Forelimb muscle (tissue), 1 donor: ENCODE measurements around the gene HELZ2. TPM values are rescaled to one million over a fixed set of nuclear protein-coding genes. Genes with fewer than 3 reads are reported as not detected.
A peak's percentile ranks its signal among the peaks of the same experiment; 100 is the strongest.

ENCODE experiments used
- DNase-seq: peaks from one replicate; pipeline ENCODE4 v3.0.0-alpha.2; 2013; ENCODE audit warnings: low read depth
- polyA plus RNA-seq: library from polyadenylated mRNA; unstranded; fragments of 120-200 nt; gene quantifications from one replicate; pipeline ENCODE4 v1.2.1, GENCODE V29; 2013; ENCODE audit not compliant: insufficient read length

The HELZ2 gene
- polyA plus RNA-seq, 1 donor, result 6.6 TPM

- DNase-seq, result no peak
Observed at GRCh38 chr20:63539092-63539430, 35.0 kb downstream of the HELZ2 start.

- no peak for DNase-seq
Observed at GRCh38 chr20:63538204-63539091, 35.6 kb downstream of the HELZ2 start.

GRCh38 chr20:63537525-63538203, 36.4 kb downstream of the HELZ2 start:
- DNase-seq, result peak; percentile 35

- no peak for DNase-seq
Observed at GRCh38 chr20:63536997-63537524, 37.0 kb downstream of the HELZ2 start, which contains the start of gene PTK6. TSS of gene PTK6 (minus strand) at chr20:63537376. CDS start at chr20:63537314, 62 bp downstream.

DNA sequence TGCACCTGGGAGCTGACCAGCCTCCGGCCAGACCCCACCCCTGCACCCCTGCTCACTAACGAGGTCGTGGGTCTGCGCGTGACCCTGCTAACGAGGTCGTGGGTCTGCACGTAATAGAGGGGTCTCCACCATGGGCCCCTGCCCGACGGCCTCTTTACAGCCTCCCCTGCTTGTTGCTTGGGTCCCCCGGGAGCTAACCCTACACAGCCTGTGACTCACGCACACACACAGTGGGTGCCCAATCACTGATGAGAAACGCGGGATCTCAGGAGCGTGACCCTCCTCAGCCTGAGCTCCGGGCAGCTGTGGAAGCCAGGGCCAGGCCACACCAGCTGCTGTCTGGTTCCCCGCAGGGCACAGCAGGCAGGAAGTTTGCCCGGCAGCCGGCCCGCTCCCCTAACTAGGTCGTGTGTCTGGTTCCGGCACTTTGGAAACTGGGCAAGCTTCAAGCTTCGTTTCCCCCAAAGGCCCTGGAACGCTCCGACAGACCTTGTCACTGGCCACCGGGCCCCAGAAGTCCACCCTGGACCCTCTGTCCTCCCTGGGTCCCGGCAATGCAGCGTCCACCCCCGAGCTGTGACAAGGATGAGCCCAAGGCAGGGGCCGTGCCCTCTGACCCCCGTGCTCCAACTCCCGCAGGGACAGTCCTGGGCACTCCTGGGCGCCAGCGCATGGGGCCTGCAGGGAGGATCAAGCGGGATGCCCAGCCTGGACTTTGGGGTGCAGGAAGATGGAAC, 37.6 kb downstream of the HELZ2 start:
- DNase-seq, result no peak

DNA sequence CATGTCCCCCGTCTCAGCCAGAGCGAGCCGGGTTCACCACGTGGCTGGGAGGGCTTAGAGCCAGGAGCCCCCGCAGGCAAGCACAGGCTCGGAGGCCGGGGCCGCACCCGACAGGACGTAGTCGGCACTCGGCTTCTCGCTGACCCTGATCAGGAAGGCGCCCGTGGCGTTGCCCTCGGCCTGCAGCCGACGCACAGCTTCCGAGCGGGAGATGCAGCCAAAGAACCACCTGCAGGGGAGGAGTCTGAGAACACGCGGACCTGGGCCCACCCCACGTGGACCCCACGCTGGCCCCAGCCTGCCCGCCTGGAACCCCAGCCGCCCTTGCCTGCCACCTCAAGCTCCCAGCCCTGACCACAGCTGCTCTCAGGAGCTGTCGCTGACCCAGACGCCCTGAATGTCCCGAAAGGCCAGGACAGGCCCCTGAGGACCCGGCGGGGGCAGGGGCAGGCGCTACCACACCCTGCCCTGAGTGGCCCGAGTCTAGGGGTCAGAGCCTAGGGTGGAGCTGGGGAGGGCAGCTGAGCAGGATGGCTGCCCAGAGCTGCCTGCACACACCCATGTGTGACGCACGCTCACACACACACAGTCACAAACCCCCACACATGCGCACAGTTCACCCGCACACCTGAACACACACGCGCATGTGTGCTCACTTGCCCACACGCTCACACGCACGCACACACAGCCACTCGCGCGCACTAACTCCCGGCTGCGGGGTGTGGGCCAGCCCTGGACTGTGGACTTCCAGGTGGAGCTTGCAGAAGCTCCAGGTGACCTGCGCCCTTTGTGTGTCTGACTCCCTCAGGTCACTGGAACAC, 39.0 kb downstream of the HELZ2 start:
- DNase-seq, result no peak

GRCh38 chr20:63534427-63534830, 39.6 kb downstream of the HELZ2 start:
- DNase-seq, result no peak

DNA sequence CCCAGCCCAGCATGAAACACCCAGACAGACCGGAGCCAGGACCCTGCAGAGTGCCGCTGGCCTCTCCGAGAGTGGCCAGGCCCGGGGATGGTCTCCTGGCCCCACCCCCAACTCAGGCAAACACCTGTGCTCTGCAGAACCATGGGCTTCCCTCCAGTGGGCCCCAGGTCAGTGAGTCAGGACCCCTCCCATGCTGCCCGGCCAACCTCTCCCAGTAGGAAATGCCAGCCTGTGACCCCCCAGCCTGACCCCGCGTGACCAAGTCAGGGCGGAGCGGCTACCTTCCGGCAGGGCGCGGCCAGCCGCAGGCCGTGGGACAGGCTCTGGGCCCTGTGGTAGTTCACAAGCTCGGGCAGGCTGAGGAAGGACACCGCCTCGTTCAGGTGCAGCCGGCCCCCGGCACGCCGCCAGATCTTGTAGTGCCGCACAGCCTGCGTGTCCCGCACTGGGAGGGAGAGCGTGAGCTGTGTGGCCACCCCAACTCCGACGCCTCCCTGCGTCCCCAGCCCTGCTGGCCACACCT, 40.1 kb downstream of the HELZ2 start:
- no peak for DNase-seq

DNA sequence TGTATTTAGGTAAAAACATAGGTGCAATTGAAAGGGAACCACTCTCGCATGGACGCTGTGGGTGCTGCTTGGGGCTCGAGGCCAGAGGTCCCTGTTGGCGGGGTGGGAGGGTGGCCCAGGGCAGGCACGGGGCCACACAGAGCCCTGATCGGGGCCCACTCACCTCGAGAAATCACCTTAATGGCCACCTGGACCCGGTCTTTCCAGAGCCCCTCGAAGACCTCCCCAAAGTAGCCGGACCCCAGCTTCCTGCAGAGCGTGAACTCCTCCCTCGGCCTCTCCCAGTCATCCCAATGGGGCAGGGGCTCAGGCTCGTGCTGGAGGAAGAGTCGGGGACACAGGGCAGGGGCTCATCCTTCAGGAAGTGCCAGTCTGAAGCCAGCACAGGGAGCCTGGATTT, 40.7 kb downstream of the HELZ2 start:
- DNase-seq, result no peak

DNA sequence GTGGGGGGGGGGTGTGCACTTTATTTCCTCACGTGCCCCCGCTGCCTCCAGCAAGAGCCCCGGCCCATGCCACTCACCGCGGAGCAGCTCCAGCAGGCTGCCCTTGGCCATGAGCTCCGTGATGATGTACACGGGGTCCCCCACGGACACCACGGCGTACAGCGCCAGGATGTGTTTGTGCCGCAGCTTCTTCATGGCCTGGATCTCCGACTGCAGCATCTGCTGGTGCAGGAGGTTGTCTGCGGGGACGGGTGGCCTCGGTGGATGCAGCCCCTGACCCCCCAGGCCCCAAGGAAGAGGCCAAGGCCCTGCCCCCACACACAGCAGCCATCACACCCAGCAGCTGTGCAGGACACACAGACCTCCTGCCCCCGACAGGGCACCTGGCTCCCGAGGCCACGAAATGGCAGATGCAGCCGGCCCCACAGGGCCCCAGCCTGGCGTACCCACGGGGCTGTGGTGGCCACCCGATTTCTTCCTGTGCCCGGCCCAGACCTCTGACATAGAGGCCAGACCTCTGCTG, 41.5 kb downstream of the HELZ2 start:
- DNase-seq, result no peak

- DNase-seq, result no peak
Observed at GRCh38 chr20:63531686-63532448, 42.2 kb downstream of the HELZ2 start.

- no peak for DNase-seq
Observed at GRCh38 chr20:63530788-63531160, 43.3 kb downstream of the HELZ2 start.

- DNase-seq, result no peak
Observed at GRCh38 chr20:63529861-63530787, 43.9 kb downstream of the HELZ2 start.

GRCh38 chr20:63529180-63529860, 44.7 kb downstream of the HELZ2 start:
- DNase-seq, result no peak

GRCh38 chr20:63527184-63527583, 46.9 kb downstream of the HELZ2 start:
- no peak for DNase-seq

DNA sequence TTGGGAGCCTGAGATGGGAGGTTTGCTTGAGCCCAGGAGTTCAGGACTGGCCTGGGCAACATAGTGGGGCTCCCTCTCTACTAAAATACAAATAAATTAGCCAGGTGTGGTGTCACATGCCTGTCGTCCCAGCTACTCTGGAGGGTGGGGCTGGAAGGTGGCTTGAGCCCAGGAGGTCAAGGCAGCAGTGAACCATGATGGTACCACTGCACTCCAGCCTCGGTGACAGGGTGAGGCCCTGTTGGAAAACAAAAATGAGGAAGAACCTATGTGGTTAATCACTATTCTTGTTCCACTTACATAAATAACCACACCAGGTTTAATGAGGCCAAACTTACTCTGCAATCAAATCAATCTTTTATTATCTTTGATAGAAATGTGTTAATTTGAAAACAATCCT, 48.1 kb downstream of the HELZ2 start:
- DNase-seq, result no peak

DNA sequence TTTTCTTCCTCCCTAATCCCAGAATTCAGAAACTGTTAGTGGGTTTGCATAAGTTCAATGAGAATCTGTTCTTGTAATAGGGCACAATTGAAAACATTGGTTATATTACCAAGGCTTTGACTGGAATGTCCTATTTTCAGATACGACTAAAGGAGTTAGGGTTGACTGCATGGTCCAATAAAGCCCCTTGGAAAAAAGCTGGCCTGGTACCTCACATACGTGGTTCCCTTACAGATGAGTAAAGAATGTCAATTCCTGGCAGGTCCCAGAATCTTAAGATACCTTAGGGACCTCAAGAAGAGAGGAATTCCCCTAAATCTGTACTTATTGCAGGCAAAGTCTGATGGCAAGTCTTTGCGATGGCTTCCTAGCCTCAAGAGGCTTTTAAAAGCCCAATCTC, 48.9 kb downstream of the HELZ2 start:
- DNase-seq, result no peak
